Liver (tissue), 9 donors: ENCODE data around the gene FOXF2. TPM values are rescaled to one million over a fixed set of nuclear protein-coding genes. Genes with fewer than 3 reads are reported as not detected.

ENCODE experiments used
- DNase-seq: peaks from one replicate; pipeline ENCODE4 v3.0.0-alpha.2; 2017; ENCODE audit warnings: low spot score
- H3K27ac ChIP-seq, 2 donors: one replicate each; pipeline ENCODE4 v1.7.0; 2013; ENCODE audit warnings: inconsistent platforms in 2 of 2, low read length in 2 of 2, control low read depth in 1 of 2, low read depth in 1 of 2, mild to moderate bottlenecking in 1 of 2
- H3K27me3 ChIP-seq, 4 donors: one replicate each; pipeline versions ENCODE4 v1.6.1 to v1.7.0; 2013; ENCODE audit warnings: low read length in 3 of 4, inconsistent platforms in 1 of 4, mild to moderate bottlenecking in 1 of 4, moderate library complexity in 1 of 4; ENCODE audit not compliant: control insufficient read depth in 4 of 4, insufficient read depth in 4 of 4
- H3K36me3 ChIP-seq, 4 donors: one replicate each; pipeline versions ENCODE4 v1.6.1 to v1.7.0; 2013; ENCODE audit warnings: low read length in 3 of 4, mild to moderate bottlenecking in 3 of 4, low read depth in 1 of 4, moderate library complexity in 1 of 4; ENCODE audit not compliant: control insufficient read depth in 4 of 4, insufficient read depth in 3 of 4
- H3K4me1 ChIP-seq, 4 donors: one replicate each; pipeline versions ENCODE4 v1.6.1 to v1.7.0; 2013; ENCODE audit warnings: low read length in 3 of 4, mild to moderate bottlenecking in 3 of 4, moderate library complexity in 1 of 4; ENCODE audit not compliant: control insufficient read depth in 4 of 4, insufficient read depth in 4 of 4
- H3K4me3 ChIP-seq, 3 donors: one replicate each; pipeline versions ENCODE4 v1.6.1 to v1.7.0; 2013; ENCODE audit warnings: low read length in 3 of 3, control low read depth in 1 of 3, low read depth in 1 of 3, mild to moderate bottlenecking in 1 of 3
- H3K9ac ChIP-seq, 2 donors: one replicate each; pipeline ENCODE4 v1.7.0; 2013; ENCODE audit warnings: low read length in 2 of 2, mild to moderate bottlenecking in 2 of 2, moderate library complexity in 2 of 2, control low read depth in 1 of 2, low read depth in 1 of 2
- H3K9me3 ChIP-seq, 4 donors: one replicate each; pipeline versions ENCODE4 v1.6.1 to v1.7.0; 2013; ENCODE audit warnings: low read length in 3 of 4; ENCODE audit not compliant: control insufficient read depth in 4 of 4
- ATF3 ChIP-seq: IDR thresholded peaks from 2 replicates; pipeline ENCODE4 v1.6.1; 2016; ENCODE audit warnings: antibody characterized with exemption
- CTCF ChIP-seq: fragments of 150-350 bp; IDR thresholded peaks from 2 replicates; pipeline ENCODE4 v1.5.1; 2017; ENCODE audit warnings: improper control_type of control experiment, low read depth, low read length; ENCODE audit not compliant: missing input control
- EGR1 ChIP-seq, 2 donors: IDR thresholded peaks; 2 replicates each; pipeline ENCODE4 v1.6.1; 2016 to 2018; ENCODE audit warnings: antibody characterized with exemption in 2 of 2, low read depth in 2 of 2
- FOXA1 ChIP-seq: IDR thresholded peaks from 2 replicates; pipeline ENCODE4 v1.6.1; 2016; ENCODE audit warnings: antibody characterized with exemption
- FOXA2 ChIP-seq: IDR thresholded peaks from 2 replicates; pipeline ENCODE4 v1.6.1; 2016; ENCODE audit warnings: antibody characterized with exemption
- GABPA ChIP-seq, 2 donors: IDR thresholded peaks in 1 of 2; conservative IDR thresholded peaks in 1 of 2; 2 replicates each; pipeline ENCODE4 v1.6.1; 2016; ENCODE audit warnings: antibody characterized with exemption in 2 of 2, mild to moderate bottlenecking in 1 of 2, moderate library complexity in 1 of 2
- HNF4A ChIP-seq, 2 donors: conservative IDR thresholded peaks; 2 replicates each; pipeline ENCODE4 v1.6.1; 2016; ENCODE audit warnings: antibody characterized with exemption in 2 of 2, mild to moderate bottlenecking in 2 of 2
- HNF4G ChIP-seq: IDR thresholded peaks from 2 replicates; pipeline ENCODE4 v1.6.1; 2016; ENCODE audit warnings: antibody characterized with exemption
- JUND ChIP-seq, 2 donors: IDR thresholded peaks; 2 replicates each; pipeline ENCODE4 v1.6.1; 2016; ENCODE audit warnings: antibody characterized with exemption in 2 of 2
- NR2F2 ChIP-seq: IDR thresholded peaks from 2 replicates; pipeline ENCODE4 v1.6.1; 2016; ENCODE audit warnings: antibody characterized with exemption
- RAD21 ChIP-seq, 2 donors: IDR thresholded peaks; 2 replicates each; pipeline ENCODE4 v1.6.1; 2016; ENCODE audit warnings: antibody characterized with exemption in 2 of 2, mild to moderate bottlenecking in 2 of 2
- REST ChIP-seq: IDR thresholded peaks from 2 replicates; pipeline ENCODE4 v1.6.1; 2016; ENCODE audit warnings: antibody characterized with exemption, mild to moderate bottlenecking
- RXRA ChIP-seq, 2 donors: IDR thresholded peaks; 2 replicates each; pipeline ENCODE4 v1.6.1; 2017 to 2018; ENCODE audit warnings: antibody characterized with exemption in 2 of 2, mild to moderate bottlenecking in 1 of 2
- SP1 ChIP-seq: IDR thresholded peaks from 2 replicates; pipeline ENCODE4 v1.6.1; 2018; ENCODE audit warnings: antibody characterized with exemption, mild to moderate bottlenecking
- TAF1 ChIP-seq: conservative IDR thresholded peaks from 2 replicates; pipeline ENCODE4 v1.6.1; 2016; ENCODE audit warnings: antibody characterized with exemption, mild to moderate bottlenecking
- YY1 ChIP-seq: IDR thresholded peaks from 2 replicates; pipeline ENCODE4 v1.6.1; 2016; ENCODE audit warnings: antibody characterized with exemption, mild to moderate bottlenecking
- WGBS: extraction: QIAGEN DNeasy Blood & Tissue Kit; methylation state at CpG from one replicate; pipeline ENCODE4 v1.1.7; 2013; 5-methylcytosine and 5-hydroxymethylcytosine counted together
- polyA plus RNA-seq, 2 donors: library from polyadenylated mRNA; stranded (reverse) in 1 of 2; unstranded in 1 of 2; fragments of 200-250 nt in 1 of 2; fragments of >200 nt in 1 of 2; fragmentation: Nextera tagmentation in 1 of 2; extraction: Ambion mirVana in 1 of 2; gene quantifications; one replicate each; pipeline versions ENCODE4 v1.2.1 to v1.2.3, GENCODE V29; 2013 to 2015
- total RNA-seq, 2 donors: library from RNA; depleted of rRNA; stranded (reverse); fragments of >200 nt; gene quantifications; one replicate each; pipeline ENCODE4 v1.2.3, GENCODE V29; 2014
- donor health status: healthy.
- donor health status: healthy.
- donor health status: healthy.
- donor health status: healthy.
- donor health status: healthy.

FOXF2 gene
- total and polyA plus RNA-seq, 4 donors, result 0.05 TPM; not detected in 3

GRCh38 chr6:1436334-1437306 is 47.2 kb downstream of the FOXF2 start:
- Histone ChIP-seq H3K36me3 (no peaks in the 10 kb centered on the region), H3K27ac (no peak overlapping the region), H3K4me3 (no peak overlapping the region), H3K9ac (no peak overlapping the region), H3K9me3 (no peaks in the 10 kb centered on the region), H3K27me3 (peaks cover 0 to 10% (median 0%) of the 10 kb centered on the region in 4 donors), H3K4me1 (no peaks in the 10 kb centered on the region)
- peak; percentile 39 for DNase-seq
- WGBS, result 27% methylated on average over 18 of the region's 18 CpGs
- TF ChIP-seq RAD21 (IDR thresholded peaks at IDR 0.05) (peak; percentile 87 to 90), CTCF (peak; percentile 90), NR2F2 (no peak), EGR1 (IDR thresholded peaks at IDR 0.05; ENCODE audit: low read depth in 2 of 2) (no peak)

- no peak overlapping the region for H3K9ac ChIP-seq
- 50% methylated on average over 21 of the region's 21 CpGs for WGBS
- H3K4me1 ChIP-seq, result no peaks in the 10 kb centered on the region
- TF ChIP-seq GABPA (IDR thresholded peaks at IDR 0.05 in 1 of 2, conservative IDR thresholded peaks at IDR 0.05 in 1 of 2) (no peak), RAD21 (IDR thresholded peaks at IDR 0.05) (no peak), YY1 (no peak), FOXA1 (no peak), TAF1 (no peak)
- no peaks in the 10 kb centered on the region for H3K36me3 ChIP-seq
- H3K27me3 ChIP-seq, result peaks cover 0 to 10% (median 0%) of the 10 kb centered on the region in 4 donors
- no peaks in the 10 kb centered on the region for H3K9me3 ChIP-seq
- no peak overlapping the region for H3K27ac ChIP-seq
- no peak for DNase-seq
- H3K4me3 ChIP-seq, result no peak overlapping the region
Observed at GRCh38 chr6:1437553-1438406, 48.4 kb downstream of the FOXF2 start.

GRCh38 chr6:1438471-1438881 is 49.1 kb downstream of the FOXF2 start:
- Histone ChIP-seq H3K9ac (no peak overlapping the region), H3K27me3 (peaks cover 0 to 10% (median 0%) of the 10 kb centered on the region in 4 donors), H3K36me3 (no peaks in the 10 kb centered on the region), H3K9me3 (no peaks in the 10 kb centered on the region), H3K27ac (no peak overlapping the region), H3K4me3 (no peak overlapping the region), H3K4me1 (no peaks in the 10 kb centered on the region)
- TF ChIP-seq EGR1 (IDR thresholded peaks at IDR 0.05; ENCODE audit: low read depth in 2 of 2) (no peak), ATF3 (no peak), NR2F2 (no peak), YY1 (no peak), RXRA (IDR thresholded peaks at IDR 0.05) (no peak), FOXA2 (no peak), HNF4G (no peak), FOXA1 (no peak), SP1 (no peak), REST (no peak), JUND (IDR thresholded peaks at IDR 0.05) (no peak), HNF4A (conservative IDR thresholded peaks at IDR 0.05) (no peak), CTCF (no peak)
- no peak for DNase-seq
- 45% methylated on average over 12 of the region's 12 CpGs for WGBS
